Breast epithelium (tissue), 3 donors: Measurements from ENCODE around the gene RNFT1.
"Not testable (repeated sequence)": the region's sequence is repeated elsewhere in the genome, so short reads cannot be mapped to it uniquely, and the experiment has no call there.

ENCODE experiments used
- CTCF ChIP-seq, 3 donors: fragments of 450-650 bp; IDR thresholded peaks; one replicate each; pipeline ENCODE4 v1.5.1; 2016 to 2017; ENCODE audit warnings: antibody characterized with exemption in 3 of 3, mild to moderate bottlenecking in 3 of 3, moderate library complexity in 3 of 3
- POLR2A ChIP-seq: fragments of 450-650 bp; IDR thresholded peaks from one replicate; pipeline ENCODE4 v1.6.1; 2016; ENCODE audit warnings: antibody characterized with exemption, mild to moderate bottlenecking, moderate library complexity
- POLR2AphosphoS5 ChIP-seq, 3 donors: sonication (generic); formaldehyde crosslinking; IDR thresholded peaks; one replicate each; pipeline ENCODE4 v1.6.1; 2017; ENCODE audit warnings: antibody characterized with exemption in 3 of 3

- TF ChIP-seq CTCF (IDR thresholded peaks at IDR 0.05); POLR2A; POLR2AphosphoS5 (IDR thresholded peaks at IDR 0.05): not testable (repeated sequence)
Observed at GRCh38 chr17:60002405-60002804, 37.9 kb upstream of the RNFT1 start.
